DND-41 (cell line): ENCODE results near the gene TFG.

Experiments
- ATAC-seq: fragments of 200-7000 bp; cut with Tn5 transposase; 3 replicates; pipeline ENCODE4 v1.9.1; 2021; ENCODE audit warnings: low read depth; ENCODE audit not compliant: insufficient read depth
- DNase-seq: peaks from one replicate; pipeline ENCODE4 v3.0.0-alpha.2; 2020
- H2AFZ ChIP-seq: 2 replicates; pipeline ENCODE4 v1.6.0; 2012; ENCODE audit warnings: low read depth, low read length
- H3K27ac ChIP-seq: 2 replicates; pipeline ENCODE4 v1.5.1; 2012; ENCODE audit warnings: low read length, inconsistent platforms
- H3K27me3 ChIP-seq: fragments of 200-600 bp; sonication (generic); 2 replicates; pipeline ENCODE4 v1.6.0; 2012; ENCODE audit warnings: low read length, mild to moderate bottlenecking, inconsistent platforms; ENCODE audit not compliant: insufficient read depth, poor library complexity
- H3K36me3 ChIP-seq: 2 replicates; pipeline ENCODE4 v1.5.1; 2012; ENCODE audit warnings: low read length, inconsistent platforms; ENCODE audit not compliant: insufficient read depth
- H3K4me1 ChIP-seq: 2 replicates; pipeline ENCODE4 v1.5.1; 2012; ENCODE audit warnings: mild to moderate bottlenecking, low read length; ENCODE audit not compliant: insufficient read depth
- H3K4me2 ChIP-seq: 2 replicates; pipeline ENCODE4 v1.6.0; 2012; ENCODE audit warnings: mild to moderate bottlenecking, moderate library complexity, low read length, inconsistent platforms; ENCODE audit not compliant: insufficient read depth
- H3K4me3 ChIP-seq, 2 experiments: fragments of 200-600 bp in 1 of 2; shearing (Covaris generic) in 1 of 2; 2 replicates each; pipeline ENCODE4 v1.5.1; 2012 to 2016; ENCODE audit warnings: inconsistent platforms in 2 of 2, low read length in 2 of 2, mild to moderate bottlenecking in 2 of 2, low read depth in 1 of 2, moderate library complexity in 1 of 2
- H3K79me2 ChIP-seq: 2 replicates; pipeline ENCODE4 v1.6.0; 2012; ENCODE audit warnings: low read length, inconsistent platforms; ENCODE audit not compliant: insufficient read depth
- H3K9ac ChIP-seq: 2 replicates; pipeline ENCODE4 v1.6.0; 2012; ENCODE audit warnings: low read depth, mild to moderate bottlenecking, inconsistent platforms, low read length, moderate library complexity
- H3K9me3 ChIP-seq: 2 replicates; pipeline ENCODE4 v1.5.1; 2012; ENCODE audit warnings: low read length, moderate library complexity, mild to moderate bottlenecking, inconsistent platforms; ENCODE audit not compliant: insufficient read depth, severe bottlenecking
- H4K20me1 ChIP-seq: 2 replicates; pipeline ENCODE4 v1.6.0; 2012; ENCODE audit warnings: low read length; ENCODE audit not compliant: insufficient read depth
- CTCF ChIP-seq: IDR thresholded peaks from 2 replicates; pipeline ENCODE4 v1.5.1; 2012; ENCODE audit warnings: borderline replicate concordance, low read length, moderate library complexity, mild to moderate bottlenecking; ENCODE audit not compliant: poor library complexity, severe bottlenecking; ENCODE audit errors: extremely low read depth
- EZH2 ChIP-seq: IDR thresholded peaks from 3 replicates; pipeline ENCODE4 v1.6.1; 2012; ENCODE audit warnings: borderline replicate concordance, low read depth, mild to moderate bottlenecking, moderate library complexity, low read length, inconsistent platforms; ENCODE audit not compliant: severe bottlenecking

The TFG gene

DNA sequence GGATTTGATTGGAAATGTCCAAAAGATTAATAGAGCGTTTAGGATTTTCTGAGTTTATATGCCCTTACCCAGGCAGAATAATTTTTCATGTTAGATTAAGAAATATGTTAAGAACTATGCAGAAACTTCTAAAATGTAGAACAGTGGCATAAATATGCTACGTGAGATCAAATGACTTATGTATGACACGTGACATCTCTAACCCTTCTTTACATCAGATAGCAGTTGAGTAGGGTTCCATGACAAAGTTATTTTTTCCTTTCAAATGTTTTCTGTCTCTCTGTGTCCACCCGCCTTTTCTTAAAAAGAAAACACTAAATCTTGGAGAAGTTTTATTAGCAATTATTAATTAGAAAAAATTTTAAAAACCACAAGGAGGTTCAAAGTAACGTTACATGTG is 8.6 kb upstream of the TFG start:
- DNase-seq (no peak), ATAC-seq (no peak)
- Histone ChIP-seq H3K36me3 (no peaks in the 10 kb centered on the region), H3K9me3 (no peaks in the 10 kb centered on the region), H3K27ac (no peak overlapping the region), H3K4me1 (no peaks in the 10 kb centered on the region), H3K79me2 (no peaks in the 10 kb centered on the region), H4K20me1 (no peaks in the 10 kb centered on the region), H2AFZ (no peak overlapping the region), H3K4me2 (no peak overlapping the region), H3K27me3 (peaks cover 3% of the 10 kb centered on the region), H3K4me3 (no peak overlapping the region), H3K9ac (no peak overlapping the region)
- TF ChIP-seq EZH2 (no peak), CTCF (no peak)

DNA sequence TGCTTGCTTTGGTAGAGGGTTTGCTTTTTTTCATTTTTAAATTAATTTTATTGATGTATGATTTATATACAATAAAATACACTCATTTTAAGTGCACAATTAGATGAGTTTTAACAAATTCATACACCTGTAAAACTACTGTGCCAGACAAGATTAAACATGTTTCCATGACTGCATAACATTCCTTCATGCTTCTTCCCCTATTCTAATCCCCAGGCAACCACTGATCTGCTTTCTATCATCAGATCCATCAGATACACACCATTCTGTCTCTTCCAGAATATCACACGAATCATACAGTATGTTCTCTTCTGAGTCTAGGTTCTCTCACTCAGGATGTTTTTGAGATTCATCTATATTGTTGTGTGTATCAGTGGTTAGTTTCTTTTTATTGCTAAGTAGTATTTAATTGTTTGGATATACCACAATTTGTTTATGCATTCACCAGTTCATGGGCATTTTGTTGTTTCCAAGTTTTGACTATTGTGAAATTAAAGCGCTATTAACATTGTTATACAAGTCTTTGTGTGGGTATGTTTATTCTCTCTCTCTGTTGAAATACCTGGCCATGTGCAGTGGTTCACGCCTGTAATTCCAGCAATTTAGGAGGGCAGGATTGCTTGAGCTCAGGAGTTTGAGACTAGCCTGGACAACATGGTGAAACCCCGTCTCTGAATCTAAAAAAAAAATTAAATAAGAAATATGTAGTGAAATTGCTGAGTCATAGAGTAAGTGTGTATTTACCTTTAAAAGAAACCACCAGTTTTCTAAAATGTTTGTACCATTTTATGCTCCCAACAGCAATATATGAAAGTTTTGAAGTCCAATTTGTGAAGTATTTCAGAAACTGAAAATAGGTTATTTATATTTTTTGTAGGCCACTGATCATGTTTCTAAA is 7.0 kb upstream of the TFG start:
- H3K4me1 ChIP-seq = no peaks in the 10 kb centered on the region
- no peaks in the 10 kb centered on the region for H3K79me2 ChIP-seq
- H3K27ac ChIP-seq = no peak overlapping the region
- ATAC-seq (no peak), DNase-seq (no peak)
- H2AFZ ChIP-seq = no peak overlapping the region
- H3K4me2 ChIP-seq = no peak overlapping the region
- H3K36me3 ChIP-seq = no peaks in the 10 kb centered on the region
- no peaks in the 10 kb centered on the region for H4K20me1 ChIP-seq
- TF ChIP-seq EZH2 = no peak
- no peak for TF ChIP-seq CTCF
- no peak overlapping the region for H3K4me3 ChIP-seq
- no peak overlapping the region for H3K9ac ChIP-seq
- peaks cover 3% of the 10 kb centered on the region for H3K27me3 ChIP-seq
- no peaks in the 10 kb centered on the region for H3K9me3 ChIP-seq

GRCh38 chr3:100702980-100703345 is 6.3 kb upstream of the TFG start:
- Histone ChIP-seq H3K27ac (no peak overlapping the region), H3K4me3 (no peak overlapping the region), H3K36me3 (no peaks in the 10 kb centered on the region), H3K4me1 (no peaks in the 10 kb centered on the region), H3K9me3 (no peaks in the 10 kb centered on the region), H3K9ac (no peak overlapping the region), H3K27me3 (peaks cover 1% of the 10 kb centered on the region), H3K79me2 (no peaks in the 10 kb centered on the region), H3K4me2 (no peak overlapping the region), H2AFZ (no peak overlapping the region), H4K20me1 (no peaks in the 10 kb centered on the region)
- TF ChIP-seq EZH2 (no peak), CTCF (no peak)
- ATAC-seq = no peak
- DNase-seq = no peak

- H3K4me2 ChIP-seq = no peak overlapping the region
- H3K4me3 ChIP-seq = no peak overlapping the region
- H4K20me1 ChIP-seq = no peaks in the 10 kb centered on the region
Measured at GRCh38 chr3:100703865-100704264, 5.4 kb upstream of the TFG start.

More at GRCh38 chr3:100703865-100704264, 5.4 kb upstream of the TFG start:
- Histone ChIP-seq H3K27me3 (no peaks in the 10 kb centered on the region), H3K27ac (no peak overlapping the region), H3K36me3 (no peaks in the 10 kb centered on the region), H3K79me2 (no peaks in the 10 kb centered on the region), H3K9ac (no peak overlapping the region), H2AFZ (no peak overlapping the region), H3K9me3 (no peaks in the 10 kb centered on the region), H3K4me1 (peaks cover 5% of the 10 kb centered on the region)
- no peak for DNase-seq
- TF ChIP-seq EZH2 (no peak), CTCF (no peak)
- no peak for ATAC-seq
